Right lobe of liver (tissue), 4 donors: Measurements from ENCODE around the gene TSPYL4.

Experiments
- POLR2A ChIP-seq: fragments of 450-650 bp; IDR thresholded peaks from one replicate; pipeline ENCODE4 v1.6.1; 2017; ENCODE audit warnings: antibody characterized with exemption, mild to moderate bottlenecking
- TF ChIP-seq, protein P1 (sequence below), 4 donors: fragments of 200-600 bp in 3 of 4; fragments of 450-650 bp in 1 of 4; IDR thresholded peaks; one replicate each; pipeline versions ENCODE4 v1.5.1 to v1.8.0; 2016 to 2022; ENCODE audit warnings: antibody characterized with exemption in 4 of 4, mild to moderate bottlenecking in 2 of 4
- donor health status: DM: no; HTN: no; CAD: no.
- donor health status: DM: no; HTN: no; CAD: no.
- donor health status: DM: no; HTN: yes; CAD: no.

DNA sequence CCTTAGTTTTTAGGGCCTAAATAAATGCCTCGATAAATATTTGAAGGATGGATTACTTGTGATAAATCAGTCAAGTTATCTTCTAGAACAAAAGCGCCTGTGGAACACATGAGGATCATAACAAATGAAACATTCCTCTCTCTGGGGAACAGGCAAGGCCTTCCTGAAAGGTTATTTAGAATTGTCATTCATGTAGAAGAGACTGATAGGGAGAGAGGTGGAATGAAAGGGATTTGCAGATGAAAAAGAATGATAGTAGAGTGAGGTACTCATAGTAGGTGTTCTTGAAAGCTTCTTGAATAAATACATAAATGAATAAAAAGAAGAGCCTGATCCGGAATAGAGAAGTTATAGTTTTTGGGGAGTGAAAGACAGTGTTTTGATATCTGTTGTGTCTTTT, 30.5 kb downstream of the TSPYL4 start:
- TF ChIP-seq, protein P1, sequence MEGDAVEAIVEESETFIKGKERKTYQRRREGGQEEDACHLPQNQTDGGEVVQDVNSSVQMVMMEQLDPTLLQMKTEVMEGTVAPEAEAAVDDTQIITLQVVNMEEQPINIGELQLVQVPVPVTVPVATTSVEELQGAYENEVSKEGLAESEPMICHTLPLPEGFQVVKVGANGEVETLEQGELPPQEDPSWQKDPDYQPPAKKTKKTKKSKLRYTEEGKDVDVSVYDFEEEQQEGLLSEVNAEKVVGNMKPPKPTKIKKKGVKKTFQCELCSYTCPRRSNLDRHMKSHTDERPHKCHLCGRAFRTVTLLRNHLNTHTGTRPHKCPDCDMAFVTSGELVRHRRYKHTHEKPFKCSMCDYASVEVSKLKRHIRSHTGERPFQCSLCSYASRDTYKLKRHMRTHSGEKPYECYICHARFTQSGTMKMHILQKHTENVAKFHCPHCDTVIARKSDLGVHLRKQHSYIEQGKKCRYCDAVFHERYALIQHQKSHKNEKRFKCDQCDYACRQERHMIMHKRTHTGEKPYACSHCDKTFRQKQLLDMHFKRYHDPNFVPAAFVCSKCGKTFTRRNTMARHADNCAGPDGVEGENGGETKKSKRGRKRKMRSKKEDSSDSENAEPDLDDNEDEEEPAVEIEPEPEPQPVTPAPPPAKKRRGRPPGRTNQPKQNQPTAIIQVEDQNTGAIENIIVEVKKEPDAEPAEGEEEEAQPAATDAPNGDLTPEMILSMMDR (IDR thresholded peaks at IDR 0.05), result no peak
- no peak for TF ChIP-seq POLR2A
